ENCODE measurements around the gene SRD5A1. TPM values are rescaled to one million over a fixed set of nuclear protein-coding genes. Genes with fewer than 3 reads are reported as not detected.

SRD5A1 gene
- total RNA-seq, 2 experiments from 2014 or later: 5.2 to 5.4 TPM

- no peaks in the 10 kb centered on the region for H3K36me3 Mint-ChIP-seq (ENCODE audit: low read depth)
- no peaks in the 10 kb centered on the region for H3K4me1 Mint-ChIP-seq (ENCODE audit: low read depth)
- DNase-seq: no peak
- no peak overlapping the region for H3K27ac Mint-ChIP-seq
- CTCF ChIA-PET: no interaction called here
- no peaks in the 10 kb centered on the region for H3K9me3 Mint-ChIP-seq
- peaks cover 18% of the 10 kb centered on the region for H3K27me3 Mint-ChIP-seq (ENCODE audit: low read depth)
- intact Hi-C loops (cut with micrococcal nuclease): no loop called here
- H3K4me3 Mint-ChIP-seq: no peak overlapping the region
Measured at GRCh38 chr5:6680922-6681321, 47.7 kb downstream of the SRD5A1 start.

- H3K4me3 Mint-ChIP-seq: no peak overlapping the region
- CTCF ChIA-PET: no interaction called here
- intact Hi-C loops (cut with micrococcal nuclease): no loop called here
- no peaks in the 10 kb centered on the region for H3K9me3 Mint-ChIP-seq
- peaks cover 24% of the 10 kb centered on the region for H3K27me3 Mint-ChIP-seq (ENCODE audit: low read depth)
- DNase-seq: no peak
- no peak overlapping the region for H3K27ac Mint-ChIP-seq
- no peaks in the 10 kb centered on the region for H3K36me3 Mint-ChIP-seq (ENCODE audit: low read depth)
- H3K4me1 Mint-ChIP-seq (ENCODE audit: low read depth): no peaks in the 10 kb centered on the region
Measured at GRCh38 chr5:6681682-6682081, 48.4 kb downstream of the SRD5A1 start.

GRCh38 chr5:6682239-6682638, 49.0 kb downstream of the SRD5A1 start:
- no peaks in the 10 kb centered on the region for H3K4me1 Mint-ChIP-seq (ENCODE audit: low read depth)
- H3K4me3 Mint-ChIP-seq: no peak overlapping the region
- no peaks in the 10 kb centered on the region for H3K36me3 Mint-ChIP-seq (ENCODE audit: low read depth)
- peaks cover 26% of the 10 kb centered on the region for H3K27me3 Mint-ChIP-seq (ENCODE audit: low read depth)
- H3K9me3 Mint-ChIP-seq: no peaks in the 10 kb centered on the region
- CTCF ChIA-PET: no interaction called here
- H3K27ac Mint-ChIP-seq: no peak overlapping the region
- no peak for DNase-seq
- intact Hi-C loops (cut with micrococcal nuclease): no loop called here

GRCh38 chr5:6683241-6683640, 50.0 kb downstream of the SRD5A1 start:
- H3K27ac Mint-ChIP-seq: no peak overlapping the region
- no peak for DNase-seq
- H3K4me1 Mint-ChIP-seq (ENCODE audit: low read depth): peaks cover 3% of the 10 kb centered on the region
- H3K36me3 Mint-ChIP-seq (ENCODE audit: low read depth): no peaks in the 10 kb centered on the region
- intact Hi-C loops (cut with micrococcal nuclease): no loop called here
- CTCF ChIA-PET: no interaction called here
- H3K27me3 Mint-ChIP-seq (ENCODE audit: low read depth): peaks cover 32% of the 10 kb centered on the region
- H3K9me3 Mint-ChIP-seq: no peaks in the 10 kb centered on the region
- no peak overlapping the region for H3K4me3 Mint-ChIP-seq

GRCh38 chr5:6684075-6684474, 50.8 kb downstream of the SRD5A1 start:
- H3K27ac Mint-ChIP-seq: no peak overlapping the region
- intact Hi-C loops (cut with micrococcal nuclease): no loop called here
- peaks cover 32% of the 10 kb centered on the region for H3K27me3 Mint-ChIP-seq (ENCODE audit: low read depth)
- no peak overlapping the region for H3K4me3 Mint-ChIP-seq
- CTCF ChIA-PET: no interaction called here
- DNase-seq: no peak
- no peaks in the 10 kb centered on the region for H3K9me3 Mint-ChIP-seq
- H3K4me1 Mint-ChIP-seq (ENCODE audit: low read depth): peaks cover 3% of the 10 kb centered on the region
- no peaks in the 10 kb centered on the region for H3K36me3 Mint-ChIP-seq (ENCODE audit: low read depth)

- Mint-ChIP-seq H3K27ac (no peak overlapping the region), H3K9me3 (no peaks in the 10 kb centered on the region), H3K36me3 (ENCODE audit: low read depth) (no peaks in the 10 kb centered on the region), H3K4me1 (ENCODE audit: low read depth) (peaks cover 3% of the 10 kb centered on the region), H3K27me3 (ENCODE audit: low read depth) (peaks cover 33% of the 10 kb centered on the region), H3K4me3 (no peak overlapping the region)
- intact Hi-C loops (cut with micrococcal nuclease): no loop called here
- CTCF ChIA-PET: no interaction called here
- no peak for DNase-seq
Measured at GRCh38 chr5:6686501-6686900, 53.3 kb downstream of the SRD5A1 start.

- no peak overlapping the region for H3K4me3 Mint-ChIP-seq
- DNase-seq: no peak
- intact Hi-C loops (cut with micrococcal nuclease): no loop called here
- no peak overlapping the region for H3K27ac Mint-ChIP-seq
- peaks cover 28% of the 10 kb centered on the region for H3K27me3 Mint-ChIP-seq (ENCODE audit: low read depth)
- CTCF ChIA-PET: no interaction called here
- peaks cover 3% of the 10 kb centered on the region for H3K4me1 Mint-ChIP-seq (ENCODE audit: low read depth)
- no peaks in the 10 kb centered on the region for H3K36me3 Mint-ChIP-seq (ENCODE audit: low read depth)
- H3K9me3 Mint-ChIP-seq: no peaks in the 10 kb centered on the region
Measured at GRCh38 chr5:6686915-6687409, 53.7 kb downstream of the SRD5A1 start.

GRCh38 chr5:6687505-6687904, 54.3 kb downstream of the SRD5A1 start:
- H3K27ac Mint-ChIP-seq: no peak overlapping the region
- CTCF ChIA-PET: no interaction called here
- H3K27me3 Mint-ChIP-seq (ENCODE audit: low read depth): peaks cover 28% of the 10 kb centered on the region
- H3K4me1 Mint-ChIP-seq (ENCODE audit: low read depth): peaks cover 3% of the 10 kb centered on the region
- no peaks in the 10 kb centered on the region for H3K36me3 Mint-ChIP-seq (ENCODE audit: low read depth)
- intact Hi-C loops (cut with micrococcal nuclease): no loop called here
- no peak overlapping the region for H3K4me3 Mint-ChIP-seq
- no peaks in the 10 kb centered on the region for H3K9me3 Mint-ChIP-seq
- DNase-seq: no peak

- no peaks in the 10 kb centered on the region for H3K36me3 Mint-ChIP-seq (ENCODE audit: low read depth)
- intact Hi-C loops (cut with micrococcal nuclease): loop anchor here (1.0 kb wide), 1 partner anchor 20 kb away; the partner anchor contains the start of gene TENT4A
- H3K9me3 Mint-ChIP-seq: peaks cover 3% of the 10 kb centered on the region
- no peak overlapping the region for H3K4me3 Mint-ChIP-seq
- H3K4me1 Mint-ChIP-seq (ENCODE audit: low read depth): no peaks in the 10 kb centered on the region
- DNase-seq: peak; percentile 17
- H3K27me3 Mint-ChIP-seq (ENCODE audit: low read depth): peaks cover 27% of the 10 kb centered on the region
- CTCF ChIA-PET: no interaction called here
- H3K27ac Mint-ChIP-seq: no peak overlapping the region
Measured at GRCh38 chr5:6692906-6693305, 59.7 kb downstream of the SRD5A1 start.

GRCh38 chr5:6698696-6699095, 65.5 kb downstream of the SRD5A1 start:
- Mint-ChIP-seq H3K9me3 (peaks cover 1% of the 10 kb centered on the region), H3K4me1 (ENCODE audit: low read depth) (no peaks in the 10 kb centered on the region), H3K27ac (no peak overlapping the region), H3K27me3 (ENCODE audit: low read depth) (peaks cover 33% of the 10 kb centered on the region), H3K4me3 (no peak overlapping the region), H3K36me3 (ENCODE audit: low read depth) (no peaks in the 10 kb centered on the region)
- intact Hi-C loops (cut with micrococcal nuclease): no loop called here
- CTCF ChIA-PET: no interaction called here
- DNase-seq: no peak

- Mint-ChIP-seq H3K27me3 (ENCODE audit: low read depth) (peaks cover 30% of the 10 kb centered on the region), H3K4me3 (no peak overlapping the region), H3K27ac (no peak overlapping the region), H3K4me1 (ENCODE audit: low read depth) (no peaks in the 10 kb centered on the region), H3K9me3 (peaks cover 1% of the 10 kb centered on the region), H3K36me3 (ENCODE audit: low read depth) (no peaks in the 10 kb centered on the region)
- DNase-seq: no peak
- intact Hi-C loops (cut with micrococcal nuclease): no loop called here
- CTCF ChIA-PET: no interaction called here
Measured at GRCh38 chr5:6699357-6699756, 66.1 kb downstream of the SRD5A1 start.

- Mint-ChIP-seq H3K9me3 (peaks cover 1% of the 10 kb centered on the region), H3K4me3 (no peak overlapping the region)
- CTCF ChIA-PET: no interaction called here
Measured at GRCh38 chr5:6700074-6700684, 66.9 kb downstream of the SRD5A1 start.

GRCh38 chr5:6700685-6701355, 67.6 kb downstream of the SRD5A1 start:
- CTCF ChIA-PET: no interaction called here
- Mint-ChIP-seq H3K36me3 (ENCODE audit: low read depth) (no peaks in the 10 kb centered on the region), H3K4me3 (no peak overlapping the region), H3K4me1 (ENCODE audit: low read depth) (no peaks in the 10 kb centered on the region), H3K9me3 (no peaks in the 10 kb centered on the region), H3K27ac (no peak overlapping the region), H3K27me3 (ENCODE audit: low read depth) (peaks cover 27% of the 10 kb centered on the region)
- intact Hi-C loops (cut with micrococcal nuclease): no loop called here
- DNase-seq: no peak

More at GRCh38 chr5:6700074-6700684, 66.9 kb downstream of the SRD5A1 start:
- peaks cover 29% of the 10 kb centered on the region for H3K27me3 Mint-ChIP-seq (ENCODE audit: low read depth)
- intact Hi-C loops (cut with micrococcal nuclease): no loop called here
- H3K27ac Mint-ChIP-seq: no peak overlapping the region
- DNase-seq: no peak
- no peaks in the 10 kb centered on the region for H3K36me3 Mint-ChIP-seq (ENCODE audit: low read depth)
- H3K4me1 Mint-ChIP-seq (ENCODE audit: low read depth): no peaks in the 10 kb centered on the region
